Neural progenitor cell (in vitro differentiated cells): ENCODE measurements around the gene MAST2.

ENCODE experiments used
- EZH2 ChIP-seq: fragments of 200-600 bp; sonication (generic); IDR thresholded peaks from 2 replicates; pipeline ENCODE4 v1.6.1; 2017; ENCODE audit warnings: antibody characterized with exemption, mild to moderate bottlenecking, moderate library complexity
- EZH2phosphoT487 ChIP-seq: fragments of 200-600 bp; sonication (generic); IDR thresholded peaks from 2 replicates; pipeline ENCODE4 v1.6.1; 2017; ENCODE audit warnings: antibody characterized with exemption
- TF ChIP-seq, protein P1 (sequence below): fragments of 200-600 bp; sonication (generic); IDR thresholded peaks from 2 replicates; pipeline ENCODE4 v1.5.1; 2017; ENCODE audit warnings: antibody characterized with exemption, mild to moderate bottlenecking

DNA sequence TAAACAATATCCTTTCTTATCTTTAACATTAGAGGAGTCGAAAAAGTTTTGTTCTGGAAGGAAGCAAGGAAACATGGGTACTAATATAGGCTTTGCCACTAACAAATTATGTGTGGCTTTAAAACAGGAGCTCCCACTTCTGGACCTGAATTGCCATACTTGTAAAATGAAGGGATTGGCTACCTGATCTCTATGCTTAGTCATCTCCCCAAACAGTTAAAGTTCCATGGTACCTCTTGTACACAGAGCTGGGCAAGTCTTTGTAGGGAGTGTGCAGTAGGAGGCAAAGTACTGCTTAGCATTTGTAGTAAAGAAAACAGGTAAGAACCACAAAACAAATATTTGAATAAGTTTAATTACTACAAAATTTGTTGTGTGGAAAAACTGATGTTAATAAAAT is 81.3 kb downstream of the MAST2 start:
- TF ChIP-seq, protein P1, sequence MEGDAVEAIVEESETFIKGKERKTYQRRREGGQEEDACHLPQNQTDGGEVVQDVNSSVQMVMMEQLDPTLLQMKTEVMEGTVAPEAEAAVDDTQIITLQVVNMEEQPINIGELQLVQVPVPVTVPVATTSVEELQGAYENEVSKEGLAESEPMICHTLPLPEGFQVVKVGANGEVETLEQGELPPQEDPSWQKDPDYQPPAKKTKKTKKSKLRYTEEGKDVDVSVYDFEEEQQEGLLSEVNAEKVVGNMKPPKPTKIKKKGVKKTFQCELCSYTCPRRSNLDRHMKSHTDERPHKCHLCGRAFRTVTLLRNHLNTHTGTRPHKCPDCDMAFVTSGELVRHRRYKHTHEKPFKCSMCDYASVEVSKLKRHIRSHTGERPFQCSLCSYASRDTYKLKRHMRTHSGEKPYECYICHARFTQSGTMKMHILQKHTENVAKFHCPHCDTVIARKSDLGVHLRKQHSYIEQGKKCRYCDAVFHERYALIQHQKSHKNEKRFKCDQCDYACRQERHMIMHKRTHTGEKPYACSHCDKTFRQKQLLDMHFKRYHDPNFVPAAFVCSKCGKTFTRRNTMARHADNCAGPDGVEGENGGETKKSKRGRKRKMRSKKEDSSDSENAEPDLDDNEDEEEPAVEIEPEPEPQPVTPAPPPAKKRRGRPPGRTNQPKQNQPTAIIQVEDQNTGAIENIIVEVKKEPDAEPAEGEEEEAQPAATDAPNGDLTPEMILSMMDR = no peak
- no peak for TF ChIP-seq EZH2
- TF ChIP-seq EZH2phosphoT487 = no peak
